HG02943 (cell line): ENCODE results near the gene ZIC1.

ENCODE experiments used
- ATAC-seq: cut with Tn5 transposase; IDR thresholded peaks from one replicate; pipeline ENCODE4 v1.9.1; 2021; ENCODE audit warnings: mild to moderate bottlenecking, low read depth, moderate library complexity; ENCODE audit not compliant: unreplicated experiment

ZIC1 gene

DNA sequence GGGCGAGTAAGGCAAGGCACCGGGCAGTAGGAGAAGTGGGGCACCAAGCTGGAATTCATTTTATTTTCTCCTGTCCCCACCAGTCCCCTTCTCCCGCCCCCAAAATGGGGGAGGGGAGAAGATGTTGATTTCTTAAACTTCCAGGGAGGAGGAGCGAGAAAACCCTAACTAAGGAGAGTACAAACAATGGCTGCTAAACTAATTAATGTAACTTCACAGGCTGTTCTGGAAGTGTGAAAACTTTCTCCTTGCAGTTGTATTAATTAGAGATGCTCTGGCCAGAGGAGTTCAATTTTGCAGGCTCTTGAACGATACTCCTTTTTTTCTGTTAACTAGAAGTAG is 14.3 kb upstream of the ZIC1 start:
- ATAC-seq, result no peak

DNA sequence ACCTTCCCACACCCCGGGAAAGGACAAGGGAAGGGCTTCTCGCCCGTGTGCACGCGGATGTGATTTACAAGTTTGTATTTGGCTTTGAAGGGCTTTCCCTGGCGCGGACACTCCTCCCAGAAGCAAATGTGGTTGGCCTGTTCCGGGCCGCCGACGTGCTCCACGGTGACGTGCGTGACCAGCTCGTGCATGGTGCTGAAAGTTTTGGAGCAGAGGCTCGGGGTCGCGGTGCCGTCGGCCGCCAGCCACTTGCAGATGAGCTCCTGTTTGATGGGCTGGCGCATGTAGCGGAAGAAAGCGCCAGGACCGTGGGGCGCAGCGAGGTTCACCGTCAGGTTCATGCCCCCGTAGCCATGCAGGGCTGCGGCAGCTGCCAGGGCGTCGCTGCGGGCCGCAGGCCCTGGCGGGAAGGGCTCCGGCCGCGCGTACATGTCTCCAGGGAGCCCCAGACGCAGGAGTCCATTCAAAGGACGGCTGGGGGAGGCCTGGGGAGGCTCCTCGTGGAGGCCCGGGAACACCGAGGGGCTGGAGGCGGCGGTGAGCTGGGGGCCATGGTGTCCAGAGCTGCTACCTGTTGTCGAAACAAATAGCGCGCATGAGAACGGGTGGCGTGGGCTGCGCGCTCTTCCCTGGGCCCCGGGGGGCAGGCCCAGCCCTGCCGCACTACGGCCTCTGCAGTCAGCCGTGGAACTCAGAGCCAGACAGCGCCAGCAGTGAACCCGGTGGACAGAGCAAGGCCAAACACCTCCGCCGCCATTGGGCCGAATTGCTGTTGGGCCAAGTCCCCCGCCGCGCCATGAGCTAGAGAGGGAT is 13.1 kb upstream of the ZIC1 start:
- no peak for ATAC-seq

GRCh38 chr3:147396712-147397046 is 12.5 kb upstream of the ZIC1 start:
- no peak for ATAC-seq

DNA sequence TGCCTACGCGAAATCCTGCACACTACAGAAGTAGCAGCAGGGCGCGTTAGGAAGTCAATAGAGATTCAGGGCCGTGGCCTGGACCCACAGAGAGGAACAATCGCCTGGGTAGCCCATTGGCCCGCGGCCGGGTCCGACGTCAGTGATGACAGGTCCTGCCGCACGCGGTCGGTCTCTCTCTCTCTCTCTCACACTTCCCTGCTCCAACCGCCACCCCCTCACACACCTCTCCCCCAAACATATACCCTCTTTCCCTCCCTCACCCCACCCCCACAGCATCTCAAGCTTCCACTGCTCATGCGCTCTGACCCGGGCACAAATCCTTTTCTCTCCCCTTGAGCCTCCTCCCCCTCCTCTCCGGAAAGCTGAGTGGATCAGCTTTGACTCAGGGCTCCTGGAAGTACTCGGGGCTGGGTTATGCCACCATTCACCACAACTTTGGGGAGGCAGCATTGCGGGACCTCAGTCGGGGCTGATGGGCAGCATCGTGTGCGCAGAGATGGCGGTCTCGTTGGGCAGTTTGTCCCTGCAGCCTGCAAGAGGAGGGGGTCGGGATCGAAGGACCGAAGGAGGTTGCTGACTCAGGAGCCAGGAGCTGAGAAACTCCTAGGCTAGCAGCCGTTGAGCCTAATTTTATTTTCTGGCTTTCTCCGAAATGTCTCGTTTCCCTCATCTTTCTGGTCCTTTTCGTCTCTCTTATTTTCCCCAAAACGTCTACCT is 11.8 kb upstream of the ZIC1 start:
- ATAC-seq, result no peak

DNA sequence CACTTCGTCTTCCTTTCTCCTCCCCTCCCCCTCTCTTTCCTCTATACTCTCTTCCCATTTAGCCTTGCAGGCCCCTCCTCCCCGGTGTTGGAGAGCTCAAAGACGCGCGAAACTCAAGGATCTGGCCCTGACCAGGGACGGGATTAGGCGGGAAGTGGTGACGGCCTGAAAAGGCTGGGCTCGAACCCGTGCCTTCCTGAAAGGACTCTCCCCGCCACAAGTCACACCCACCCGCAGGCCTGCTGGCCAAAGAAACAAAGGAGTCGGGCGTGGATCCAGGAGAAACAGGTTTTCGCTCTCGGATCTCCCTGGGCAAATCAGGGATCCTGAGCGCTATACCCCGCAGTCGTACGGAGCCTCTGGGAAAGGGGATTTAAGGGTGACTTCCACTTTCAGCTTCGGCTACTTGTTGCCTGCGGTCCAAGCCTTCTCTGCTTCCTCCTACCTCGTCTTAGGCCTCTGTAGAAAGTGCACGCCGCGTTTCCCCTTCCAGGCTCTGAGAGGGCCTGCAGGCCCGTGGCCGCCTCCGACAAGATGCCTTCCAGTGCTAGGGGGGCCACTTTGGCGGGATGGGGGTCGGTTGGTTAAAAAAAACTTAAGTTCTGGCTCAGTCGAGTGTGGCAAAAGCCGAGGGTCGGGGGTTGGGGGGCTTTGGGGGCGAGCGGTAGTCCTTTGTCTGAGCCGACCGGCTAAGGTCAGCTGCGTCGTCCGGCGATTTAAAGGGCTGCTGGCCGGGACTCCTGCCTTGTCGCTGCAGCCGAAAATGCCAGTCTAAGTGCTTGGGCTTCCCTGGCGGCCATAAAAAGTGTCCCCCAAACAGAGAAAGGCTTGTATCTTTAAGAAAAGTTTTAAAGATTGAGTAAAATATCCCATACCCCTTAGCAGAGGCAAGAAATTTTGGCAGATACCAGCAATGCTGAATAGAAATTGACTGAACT is 11.0 kb upstream of the ZIC1 start:
- ATAC-seq, result no peak

DNA sequence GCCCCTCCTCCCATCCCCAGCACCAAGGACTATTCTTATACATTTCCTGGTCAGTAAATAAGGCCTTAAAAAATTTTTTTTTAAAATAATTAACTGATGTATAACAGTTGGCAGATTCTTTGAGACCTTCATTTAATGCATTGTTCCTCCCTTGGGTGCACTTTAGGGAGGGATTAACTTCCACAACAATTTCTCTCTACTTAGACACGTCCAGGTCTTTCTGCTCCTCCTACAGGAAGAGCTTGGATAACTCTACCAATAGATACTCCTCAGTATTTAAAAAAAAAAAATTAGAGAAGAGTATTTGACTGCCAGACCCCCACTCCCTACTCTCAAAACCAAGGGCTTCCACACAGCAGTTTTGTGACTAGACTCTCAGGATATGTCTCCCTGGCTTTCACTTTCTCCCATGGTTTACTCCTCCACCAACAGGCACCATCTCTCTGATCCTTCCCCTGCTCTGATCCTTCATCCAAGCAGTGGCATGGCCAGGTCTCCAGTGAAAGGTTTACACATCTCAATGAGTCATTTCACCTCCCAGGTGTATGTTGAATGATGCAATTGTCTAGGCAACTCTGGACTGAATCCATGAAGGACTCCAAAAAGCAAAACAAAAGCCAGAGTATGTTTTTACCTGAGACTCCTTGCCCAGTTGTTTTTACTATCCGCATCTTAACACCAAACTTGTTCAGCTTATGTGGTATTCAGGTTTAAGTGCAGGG is 10.2 kb upstream of the ZIC1 start:
- ATAC-seq, result no peak

DNA sequence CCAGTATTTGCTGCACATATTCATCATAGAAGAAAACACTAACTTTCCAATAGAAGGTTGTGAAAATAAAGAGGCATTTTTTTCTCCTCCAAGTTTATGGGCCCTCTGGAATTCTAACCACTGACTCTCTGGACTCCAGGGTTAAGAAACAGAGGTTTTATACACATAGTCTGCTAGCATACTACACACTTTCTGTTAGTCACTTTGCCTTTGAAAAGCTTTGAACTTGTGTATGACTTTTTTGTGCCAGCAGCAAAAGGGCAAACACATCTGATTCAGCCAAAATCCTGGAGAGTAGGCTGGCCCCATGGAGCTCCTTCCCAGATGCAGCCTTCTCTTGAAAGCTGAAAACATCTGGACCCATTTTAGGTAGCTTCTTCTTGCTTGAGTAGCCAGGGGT is 9.1 kb upstream of the ZIC1 start:
- no peak for ATAC-seq

DNA sequence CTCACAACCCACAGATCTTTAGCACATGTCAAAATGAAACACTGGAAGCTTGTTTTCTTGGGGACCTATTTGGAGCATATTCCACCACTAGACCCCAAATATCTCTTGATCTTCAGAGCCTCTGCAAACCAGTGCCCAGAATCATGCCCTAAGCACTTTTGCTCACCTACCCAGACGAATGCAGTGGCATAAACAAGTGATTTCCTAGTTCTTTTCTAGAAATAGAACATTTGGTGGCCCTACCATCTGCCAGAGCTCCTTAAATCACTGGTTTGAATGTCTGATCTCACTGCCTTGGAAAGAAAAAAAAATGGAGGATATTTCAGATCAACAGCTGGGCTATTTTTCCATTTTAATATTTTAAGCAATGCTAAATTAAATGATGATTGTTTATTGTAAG is 8.2 kb upstream of the ZIC1 start:
- no peak for ATAC-seq

- ATAC-seq, result no peak
Observed at GRCh38 chr3:147401421-147401820, 7.7 kb upstream of the ZIC1 start.

GRCh38 chr3:147402159-147402558 is 7.0 kb upstream of the ZIC1 start:
- ATAC-seq, result no peak

DNA sequence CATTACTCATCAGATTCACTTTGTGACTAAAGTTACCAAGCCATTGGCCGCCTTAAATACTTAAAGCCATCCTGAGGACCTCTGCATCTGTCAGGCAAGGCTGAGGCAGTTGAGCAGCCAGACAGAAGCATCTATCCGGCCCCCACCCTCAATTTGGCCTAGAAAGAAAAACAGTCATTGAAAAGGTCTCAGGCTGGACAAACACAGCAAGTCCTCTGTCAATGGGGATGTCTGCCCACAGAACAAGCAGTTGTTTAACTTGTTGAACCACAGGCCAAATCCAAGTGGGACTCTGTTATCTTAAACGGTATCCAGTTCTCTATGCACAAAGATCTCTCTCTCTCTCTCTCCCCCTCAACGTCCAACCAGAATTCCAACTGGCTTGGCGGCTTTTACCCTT is 5.7 kb upstream of the ZIC1 start:
- ATAC-seq, result no peak

DNA sequence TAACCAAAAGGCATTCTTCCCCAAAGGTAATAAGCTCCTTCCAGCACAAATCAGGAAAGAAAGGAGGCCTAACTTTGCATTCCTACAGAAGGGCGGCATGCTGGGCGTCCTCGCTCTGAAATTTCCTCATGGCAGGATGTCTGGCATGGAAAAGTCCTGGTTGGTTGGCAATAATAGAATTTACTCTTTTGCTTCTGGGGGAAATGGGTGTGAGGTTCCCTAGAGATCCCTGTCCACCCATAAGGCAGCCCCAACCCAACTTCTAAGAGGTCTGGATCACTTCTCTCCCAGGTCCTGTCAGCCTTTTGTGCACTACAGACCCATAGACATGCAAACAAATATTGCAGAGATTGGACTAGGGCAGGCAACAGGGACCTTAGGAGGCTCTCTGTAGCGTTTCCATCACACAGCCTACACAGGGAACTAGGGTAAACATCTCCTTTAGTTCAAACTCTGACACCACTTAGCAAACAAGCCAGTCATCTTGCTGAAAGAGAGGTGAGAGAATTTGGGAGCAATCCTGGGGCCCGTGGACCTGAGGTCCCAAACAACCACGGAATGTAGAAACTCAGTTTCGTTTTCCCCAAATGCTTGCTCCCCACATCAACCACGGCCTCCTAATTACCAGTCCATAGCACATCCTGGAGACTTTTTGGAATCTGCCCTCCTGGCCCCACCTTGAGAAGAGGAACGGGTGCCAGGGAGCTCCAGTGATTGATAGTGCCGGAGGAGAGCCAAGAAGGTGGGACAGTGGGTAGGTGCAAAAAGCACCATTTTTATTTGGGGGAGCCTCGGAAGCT is 5.0 kb upstream of the ZIC1 start:
- no peak for ATAC-seq

GRCh38 chr3:147404800-147405230 is 4.3 kb upstream of the ZIC1 start:
- ATAC-seq, result no peak

GRCh38 chr3:147405231-147406027 is 3.7 kb upstream of the ZIC1 start:
- no peak for ATAC-seq

DNA sequence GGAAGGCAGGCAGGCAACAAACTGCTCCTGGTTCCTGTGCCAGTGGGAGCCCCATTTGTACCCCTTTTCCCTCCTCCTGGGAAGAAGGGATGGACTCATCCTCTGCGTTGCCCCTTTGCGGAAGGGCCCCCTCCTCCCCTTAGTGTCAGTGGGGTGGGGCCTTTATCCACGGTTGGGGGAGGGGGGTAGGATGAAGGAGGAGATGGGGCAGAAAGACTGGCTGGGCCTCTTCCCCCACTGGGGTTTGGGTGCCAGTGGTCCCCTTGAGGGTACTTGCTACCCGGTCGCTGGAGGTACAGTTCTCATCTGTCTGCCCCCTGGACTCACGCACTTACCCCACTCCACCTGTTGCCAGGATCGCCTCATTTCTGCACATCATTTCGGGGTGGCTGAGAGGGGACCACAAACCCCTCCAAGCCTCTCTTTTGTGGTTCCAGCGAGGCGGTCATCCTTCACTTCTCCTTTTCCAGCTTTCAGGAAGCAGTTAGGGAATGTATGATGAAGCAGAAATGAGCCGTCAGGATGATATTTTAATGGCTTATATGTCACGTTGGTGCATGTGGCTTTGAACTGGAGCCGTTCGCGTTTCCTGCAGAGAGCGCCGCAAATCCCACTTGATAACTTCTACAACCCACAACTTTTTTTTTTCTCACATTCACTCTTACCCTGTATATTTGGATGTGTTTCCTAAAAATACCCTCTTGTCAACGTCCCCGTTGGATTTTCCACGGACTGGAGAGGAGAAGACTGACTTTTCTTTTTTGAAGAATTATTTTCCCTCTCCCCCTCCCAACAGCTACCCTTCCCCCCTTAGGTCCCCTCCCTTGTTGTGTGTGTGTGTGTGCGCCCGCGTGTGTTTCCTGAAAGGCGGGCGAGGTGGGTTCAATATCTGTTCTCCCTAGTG is 2.9 kb upstream of the ZIC1 start, which contains the start of gene ZIC4:
ZIC4 (minus strand) TSS at position 516 of the 904 bp plus-strand sequence. CDS start 3,746 bp downstream, outside the sequence.
- no peak for ATAC-seq

- no peak for ATAC-seq
Observed at GRCh38 chr3:147407114-147407497, 2.1 kb upstream of the ZIC1 start.

DNA sequence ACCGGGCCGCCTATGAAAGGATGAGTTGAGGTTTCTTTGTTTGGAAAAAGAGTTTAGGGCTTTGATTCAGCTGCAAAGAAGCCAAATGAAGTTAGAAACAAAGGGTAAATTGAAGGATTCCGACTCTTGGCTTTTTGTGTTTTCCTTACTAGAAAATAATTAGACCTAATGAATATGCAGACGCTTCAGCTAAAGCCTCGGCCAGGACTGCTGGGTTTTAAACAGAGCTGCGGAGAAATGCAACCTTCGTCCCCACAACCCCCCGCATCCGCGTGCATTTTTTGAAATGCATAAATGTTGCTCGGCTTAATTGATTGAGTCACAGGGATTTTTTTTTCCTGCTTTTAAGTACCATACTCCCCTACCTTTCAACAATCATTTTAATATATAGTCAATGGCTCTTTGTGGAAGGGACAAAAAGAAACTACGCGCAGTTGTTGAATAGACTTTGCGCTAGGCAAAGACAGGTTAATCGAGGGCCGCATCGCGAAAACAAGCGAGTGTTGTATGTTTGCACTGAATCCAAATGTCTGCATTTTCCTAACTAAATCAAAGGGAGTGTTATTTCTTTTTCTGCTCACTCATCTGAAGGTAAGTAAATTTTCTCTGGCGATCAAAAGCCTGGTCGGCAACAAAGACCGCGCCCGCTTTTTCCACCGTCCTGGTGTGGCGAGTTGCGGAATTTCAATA is 1.5 kb upstream of the ZIC1 start:
- no peak for ATAC-seq
